RCC 7860 (cell line): Measurements from ENCODE around the gene ADGRD1.

Source experiments
- DNase-seq: peaks from one replicate; pipeline ENCODE4 v3.0.0-alpha.2; 2015; ENCODE audit warnings: low spot score
- FAIRE-seq: peaks from 2 replicates; lab custom pipeline; 2012; peaks lifted over from hg19 to GRCh38; lab: Jason Lieb, UNC

Gene ADGRD1

DNA sequence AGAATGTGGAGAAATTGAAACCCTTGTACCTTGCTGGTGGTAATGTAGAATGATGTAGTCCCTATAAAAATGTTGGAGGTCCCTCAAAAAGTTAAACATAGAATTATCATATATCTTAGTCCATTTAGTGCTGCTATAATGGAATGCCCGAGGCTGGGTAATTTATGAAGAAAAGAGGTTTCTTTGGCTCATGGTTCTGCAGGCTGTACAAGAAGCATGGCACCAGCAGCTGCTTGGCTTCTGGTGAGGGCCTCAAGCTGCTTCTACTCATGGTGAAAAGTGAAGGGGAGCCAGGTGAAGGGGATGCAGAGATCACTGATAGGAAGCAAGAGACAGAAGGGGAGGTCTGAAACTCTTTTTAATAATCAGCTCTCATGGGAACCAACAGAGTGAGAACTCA lies 233.9 kb downstream of the ADGRD1 start:
- DNase-seq: no peak
- no peak for FAIRE-seq

DNA sequence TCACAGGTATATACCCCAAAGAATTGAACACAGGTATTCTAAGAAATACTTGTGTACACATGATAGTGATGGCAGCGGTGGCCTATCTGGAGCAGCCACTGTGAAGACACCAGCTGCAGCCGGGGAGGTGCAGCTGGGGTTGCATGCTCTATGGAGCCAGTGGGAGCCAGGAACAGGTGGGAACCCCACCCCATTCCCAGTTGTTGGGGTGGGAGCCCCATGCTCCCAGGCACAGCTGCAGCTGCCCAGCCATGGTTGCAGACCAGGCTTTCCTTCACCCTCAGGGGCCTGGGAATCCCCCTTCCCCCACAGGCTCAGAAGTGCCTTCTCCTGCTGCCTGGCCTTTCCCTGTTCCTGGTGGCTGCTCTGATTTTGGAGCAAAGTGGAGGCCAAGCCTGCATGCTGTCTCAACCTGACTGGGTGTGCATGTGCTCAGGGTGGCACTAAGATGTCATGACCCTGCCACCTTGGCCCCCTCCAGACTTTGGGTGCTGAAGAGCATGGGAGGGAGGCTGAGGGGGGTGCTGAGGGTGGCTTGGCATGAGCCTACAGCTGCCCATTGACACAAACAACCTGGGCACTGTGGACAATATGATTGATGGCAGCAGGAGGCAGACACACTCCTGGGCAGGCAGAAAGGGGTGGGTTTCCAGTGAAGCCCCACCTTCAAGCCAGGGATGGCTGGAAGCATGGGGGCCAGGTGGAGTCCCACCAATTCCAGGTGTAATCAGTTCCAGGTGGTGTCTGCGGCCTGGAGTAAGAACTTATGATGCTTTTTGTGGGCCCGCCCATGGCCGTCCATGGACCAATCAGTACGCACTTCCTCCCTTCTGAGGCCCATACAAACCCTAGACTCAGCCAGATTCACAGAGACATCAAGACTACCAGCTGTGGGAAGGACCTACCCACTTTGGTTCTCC lies 234.7 kb downstream of the ADGRD1 start:
- no peak for DNase-seq
- FAIRE-seq: no peak

- no peak for FAIRE-seq
- no peak for DNase-seq
These were observed 236.1 kb downstream of the ADGRD1 start for GRCh38 chr12:131189781-131190180.

GRCh38 chr12:131190965-131191364 lies 237.3 kb downstream of the ADGRD1 start:
- DNase-seq (no peak), FAIRE-seq (no peak)
